Measurements from ENCODE around the gene GMDS.

DNA sequence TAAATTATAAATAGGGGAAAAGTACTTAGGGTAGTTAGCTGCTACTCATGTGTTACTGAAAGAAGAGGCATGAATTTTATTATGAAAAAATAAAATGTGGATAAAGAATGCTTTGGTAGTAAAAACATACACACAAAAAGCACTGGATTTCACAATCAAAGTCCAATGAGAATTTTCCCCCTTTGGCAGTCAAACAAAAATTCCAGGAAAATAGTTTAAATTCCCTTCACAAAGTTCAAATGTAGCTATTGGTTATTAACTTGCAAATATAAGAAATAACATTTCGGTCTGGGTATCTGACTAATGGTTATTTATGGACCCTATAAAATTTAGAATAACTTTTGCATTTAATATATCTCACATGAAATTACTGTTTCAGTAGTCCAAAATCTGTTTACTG is 425.2 kb downstream of the GMDS start:
- TF ChIP-seq, protein P1, sequence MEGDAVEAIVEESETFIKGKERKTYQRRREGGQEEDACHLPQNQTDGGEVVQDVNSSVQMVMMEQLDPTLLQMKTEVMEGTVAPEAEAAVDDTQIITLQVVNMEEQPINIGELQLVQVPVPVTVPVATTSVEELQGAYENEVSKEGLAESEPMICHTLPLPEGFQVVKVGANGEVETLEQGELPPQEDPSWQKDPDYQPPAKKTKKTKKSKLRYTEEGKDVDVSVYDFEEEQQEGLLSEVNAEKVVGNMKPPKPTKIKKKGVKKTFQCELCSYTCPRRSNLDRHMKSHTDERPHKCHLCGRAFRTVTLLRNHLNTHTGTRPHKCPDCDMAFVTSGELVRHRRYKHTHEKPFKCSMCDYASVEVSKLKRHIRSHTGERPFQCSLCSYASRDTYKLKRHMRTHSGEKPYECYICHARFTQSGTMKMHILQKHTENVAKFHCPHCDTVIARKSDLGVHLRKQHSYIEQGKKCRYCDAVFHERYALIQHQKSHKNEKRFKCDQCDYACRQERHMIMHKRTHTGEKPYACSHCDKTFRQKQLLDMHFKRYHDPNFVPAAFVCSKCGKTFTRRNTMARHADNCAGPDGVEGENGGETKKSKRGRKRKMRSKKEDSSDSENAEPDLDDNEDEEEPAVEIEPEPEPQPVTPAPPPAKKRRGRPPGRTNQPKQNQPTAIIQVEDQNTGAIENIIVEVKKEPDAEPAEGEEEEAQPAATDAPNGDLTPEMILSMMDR (IDR thresholded peaks at IDR 0.05): no peak
- TF ChIP-seq, protein P2, sequence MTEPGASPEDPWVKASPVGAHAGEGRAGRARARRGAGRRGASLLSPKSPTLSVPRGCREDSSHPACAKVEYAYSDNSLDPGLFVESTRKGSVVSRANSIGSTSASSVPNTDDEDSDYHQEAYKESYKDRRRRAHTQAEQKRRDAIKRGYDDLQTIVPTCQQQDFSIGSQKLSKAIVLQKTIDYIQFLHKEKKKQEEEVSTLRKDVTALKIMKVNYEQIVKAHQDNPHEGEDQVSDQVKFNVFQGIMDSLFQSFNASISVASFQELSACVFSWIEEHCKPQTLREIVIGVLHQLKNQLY (CRISPR knock-in tag; IDR thresholded peaks at IDR 0.05): no peak
- no peak for TF ChIP-seq JUN (CRISPR knock-in tag; IDR thresholded peaks at IDR 0.05)
- no peak for TF ChIP-seq CREM (CRISPR knock-in tag; IDR thresholded peaks at IDR 0.05)
- TF ChIP-seq, protein P3, sequence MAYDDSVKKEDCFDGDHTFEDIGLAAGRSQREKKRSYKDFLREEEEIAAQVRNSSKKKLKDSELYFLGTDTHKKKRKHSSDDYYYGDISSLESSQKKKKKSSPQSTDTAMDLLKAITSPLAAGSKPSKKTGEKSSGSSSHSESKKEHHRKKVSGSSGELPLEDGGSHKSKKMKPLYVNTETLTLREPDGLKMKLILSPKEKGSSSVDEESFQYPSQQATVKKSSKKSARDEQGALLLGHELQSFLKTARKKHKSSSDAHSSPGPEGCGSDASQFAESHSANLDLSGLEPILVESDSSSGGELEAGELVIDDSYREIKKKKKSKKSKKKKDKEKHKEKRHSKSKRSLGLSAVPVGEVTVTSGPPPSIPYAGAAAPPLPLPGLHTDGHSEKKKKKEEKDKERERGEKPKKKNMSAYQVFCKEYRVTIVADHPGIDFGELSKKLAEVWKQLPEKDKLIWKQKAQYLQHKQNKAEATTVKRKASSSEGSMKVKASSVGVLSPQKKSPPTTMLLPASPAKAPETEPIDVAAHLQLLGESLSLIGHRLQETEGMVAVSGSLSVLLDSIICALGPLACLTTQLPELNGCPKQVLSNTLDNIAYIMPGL (CRISPR knock-in tag; IDR thresholded peaks at IDR 0.05): no peak
- TF ChIP-seq, protein P4, sequence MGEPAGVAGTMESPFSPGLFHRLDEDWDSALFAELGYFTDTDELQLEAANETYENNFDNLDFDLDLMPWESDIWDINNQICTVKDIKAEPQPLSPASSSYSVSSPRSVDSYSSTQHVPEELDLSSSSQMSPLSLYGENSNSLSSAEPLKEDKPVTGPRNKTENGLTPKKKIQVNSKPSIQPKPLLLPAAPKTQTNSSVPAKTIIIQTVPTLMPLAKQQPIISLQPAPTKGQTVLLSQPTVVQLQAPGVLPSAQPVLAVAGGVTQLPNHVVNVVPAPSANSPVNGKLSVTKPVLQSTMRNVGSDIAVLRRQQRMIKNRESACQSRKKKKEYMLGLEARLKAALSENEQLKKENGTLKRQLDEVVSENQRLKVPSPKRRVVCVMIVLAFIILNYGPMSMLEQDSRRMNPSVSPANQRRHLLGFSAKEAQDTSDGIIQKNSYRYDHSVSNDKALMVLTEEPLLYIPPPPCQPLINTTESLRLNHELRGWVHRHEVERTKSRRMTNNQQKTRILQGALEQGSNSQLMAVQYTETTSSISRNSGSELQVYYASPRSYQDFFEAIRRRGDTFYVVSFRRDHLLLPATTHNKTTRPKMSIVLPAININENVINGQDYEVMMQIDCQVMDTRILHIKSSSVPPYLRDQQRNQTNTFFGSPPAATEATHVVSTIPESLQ (CRISPR knock-in tag; IDR thresholded peaks at IDR 0.05): no peak
- TF ChIP-seq, protein P5, sequence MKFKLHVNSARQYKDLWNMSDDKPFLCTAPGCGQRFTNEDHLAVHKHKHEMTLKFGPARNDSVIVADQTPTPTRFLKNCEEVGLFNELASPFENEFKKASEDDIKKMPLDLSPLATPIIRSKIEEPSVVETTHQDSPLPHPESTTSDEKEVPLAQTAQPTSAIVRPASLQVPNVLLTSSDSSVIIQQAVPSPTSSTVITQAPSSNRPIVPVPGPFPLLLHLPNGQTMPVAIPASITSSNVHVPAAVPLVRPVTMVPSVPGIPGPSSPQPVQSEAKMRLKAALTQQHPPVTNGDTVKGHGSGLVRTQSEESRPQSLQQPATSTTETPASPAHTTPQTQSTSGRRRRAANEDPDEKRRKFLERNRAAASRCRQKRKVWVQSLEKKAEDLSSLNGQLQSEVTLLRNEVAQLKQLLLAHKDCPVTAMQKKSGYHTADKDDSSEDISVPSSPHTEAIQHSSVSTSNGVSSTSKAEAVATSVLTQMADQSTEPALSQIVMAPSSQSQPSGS (CRISPR knock-in tag; IDR thresholded peaks at IDR 0.05; ENCODE audit: borderline replicate concordance, low read depth): no peak

All from WTC11 (cell line).